ENCODE data around the gene ROPN1L.
"Not testable (repeated sequence)": the region's sequence is repeated elsewhere in the genome, so short reads cannot be mapped to it uniquely, and the experiment has no call there.

ROPN1L gene

GRCh38 chr5:10441083-10441991, at the start of gene ROPN1L:
ROPN1L (plus strand) TSS chr5:10441879; CDS start chr5:10442168, 289 bp downstream.
- peak; percentile 94 for DNase-seq (ENCODE audit: low spot score)

GRCh38 chr5:10392567-10393328, 48.9 kb upstream of the ROPN1L start:
- not testable (repeated sequence) for DNase-seq (ENCODE audit: low spot score)

GRCh38 chr5:10393491-10393890, 48.2 kb upstream of the ROPN1L start:
- DNase-seq (ENCODE audit: low spot score): no peak

GRCh38 chr5:10396552-10396951, 45.1 kb upstream of the ROPN1L start:
- DNase-seq (ENCODE audit: low spot score): no peak

GRCh38 chr5:10399839-10400238, 41.8 kb upstream of the ROPN1L start:
- DNase-seq (ENCODE audit: low spot score): no peak

DNA sequence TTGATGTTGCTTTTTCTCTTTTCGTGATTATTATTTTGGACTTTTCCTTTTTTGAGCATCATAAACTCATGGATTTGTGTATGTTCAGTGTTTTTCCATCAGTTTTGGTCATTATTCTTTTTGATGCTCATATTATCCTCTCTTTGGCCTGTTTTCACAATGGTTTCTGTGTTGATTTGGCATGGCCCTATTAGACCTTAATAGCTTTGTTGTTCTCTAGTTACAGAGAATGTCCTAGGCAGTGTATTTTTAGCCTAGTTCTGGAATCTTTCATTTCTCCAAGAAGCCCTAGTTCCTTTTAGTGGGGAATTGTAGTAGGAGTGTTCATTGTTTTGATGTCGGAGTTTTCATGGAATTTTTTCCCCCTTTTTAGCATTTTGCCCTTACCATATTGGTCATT, 41.3 kb upstream of the ROPN1L start:
- no peak for DNase-seq (ENCODE audit: low spot score)

DNA sequence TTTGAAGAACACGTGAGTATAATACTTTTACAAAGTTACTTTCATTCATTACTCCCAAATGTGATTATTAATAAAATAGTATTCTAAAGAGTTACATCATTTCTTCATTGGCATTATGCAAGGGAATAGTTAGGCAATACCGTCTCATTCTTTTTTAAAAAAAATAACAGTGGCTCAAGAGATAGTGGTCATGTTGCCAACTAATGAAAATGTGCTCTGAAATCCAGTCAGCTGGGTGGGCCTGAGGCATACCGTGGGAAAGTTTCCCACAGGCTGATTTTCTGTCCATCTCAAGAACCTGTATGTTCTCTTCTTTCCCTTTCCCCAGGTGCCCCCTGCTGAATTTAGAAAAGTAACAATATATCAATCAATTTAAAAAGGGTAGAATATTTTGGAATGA, 40.8 kb upstream of the ROPN1L start:
- DNase-seq (ENCODE audit: low spot score): no peak

- DNase-seq (ENCODE audit: low spot score): no peak
Measured at GRCh38 chr5:10401498-10401897, 40.2 kb upstream of the ROPN1L start.

DNA sequence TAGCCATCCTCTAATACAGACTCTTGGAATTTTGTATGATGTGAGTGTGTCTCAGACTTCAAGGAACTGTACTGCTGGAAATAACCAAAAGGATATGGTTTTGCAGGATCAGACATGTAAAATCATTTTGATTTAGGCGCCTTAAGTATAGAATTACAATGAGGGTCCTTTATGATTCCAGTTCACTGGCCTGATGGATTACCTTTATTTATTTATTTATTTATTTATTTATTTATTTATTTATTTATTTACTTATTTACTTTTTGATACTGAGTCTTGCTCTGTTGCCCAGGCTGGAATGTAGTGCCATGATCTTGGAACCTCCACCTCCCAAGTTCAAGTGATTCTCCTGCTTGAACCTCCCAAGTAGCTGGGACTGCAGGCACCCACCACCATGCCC, 37.9 kb upstream of the ROPN1L start:
- DNase-seq (ENCODE audit: low spot score): no peak

- DNase-seq (ENCODE audit: low spot score): no peak
Measured at GRCh38 chr5:10406651-10407050, 35.0 kb upstream of the ROPN1L start.

DNA sequence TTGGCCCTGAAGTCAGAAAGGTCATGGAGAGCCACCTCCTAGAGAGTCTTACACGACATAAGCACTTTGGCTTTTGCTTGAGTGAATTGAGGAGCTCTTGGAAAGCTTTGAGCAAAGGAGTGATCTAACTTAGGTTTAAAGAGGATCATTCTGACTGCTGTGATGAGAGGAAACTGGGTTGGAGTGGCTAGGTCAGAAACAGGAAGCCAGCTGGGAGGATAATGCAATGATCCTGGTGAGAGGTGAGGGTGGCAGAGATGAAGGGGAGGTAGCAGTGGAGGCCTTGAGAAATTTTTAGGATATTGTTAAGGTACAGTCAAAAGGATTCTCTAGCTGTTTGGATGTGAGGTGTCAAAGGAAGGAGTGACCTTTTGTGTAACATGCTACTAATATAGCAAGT, 32.2 kb upstream of the ROPN1L start:
- DNase-seq (ENCODE audit: low spot score): no peak

GRCh38 chr5:10410662-10411061, 31.0 kb upstream of the ROPN1L start:
- DNase-seq (ENCODE audit: low spot score): no peak

GRCh38 chr5:10411336-10411735, 30.3 kb upstream of the ROPN1L start:
- no peak for DNase-seq (ENCODE audit: low spot score)

DNA sequence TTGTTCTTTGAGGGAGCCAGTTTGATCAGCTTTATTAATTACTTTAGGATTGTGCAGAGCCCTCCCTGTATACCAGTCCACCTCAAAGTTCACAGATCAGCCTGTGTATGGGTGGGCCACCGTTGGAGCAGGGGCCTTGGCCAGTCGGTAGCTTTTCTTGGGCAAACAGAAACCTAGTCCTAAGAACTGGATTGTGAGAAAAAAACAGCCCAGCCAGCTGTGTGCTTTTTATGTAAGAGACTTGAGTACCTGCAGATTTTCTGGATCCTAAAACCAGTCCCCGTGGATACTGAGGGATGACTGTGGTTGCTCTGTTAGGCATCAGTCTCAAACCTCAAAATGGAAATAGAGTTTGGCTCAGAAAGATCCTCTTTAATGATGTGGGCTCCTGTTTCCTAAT, 24.8 kb upstream of the ROPN1L start:
- DNase-seq (ENCODE audit: low spot score): no peak

DNA sequence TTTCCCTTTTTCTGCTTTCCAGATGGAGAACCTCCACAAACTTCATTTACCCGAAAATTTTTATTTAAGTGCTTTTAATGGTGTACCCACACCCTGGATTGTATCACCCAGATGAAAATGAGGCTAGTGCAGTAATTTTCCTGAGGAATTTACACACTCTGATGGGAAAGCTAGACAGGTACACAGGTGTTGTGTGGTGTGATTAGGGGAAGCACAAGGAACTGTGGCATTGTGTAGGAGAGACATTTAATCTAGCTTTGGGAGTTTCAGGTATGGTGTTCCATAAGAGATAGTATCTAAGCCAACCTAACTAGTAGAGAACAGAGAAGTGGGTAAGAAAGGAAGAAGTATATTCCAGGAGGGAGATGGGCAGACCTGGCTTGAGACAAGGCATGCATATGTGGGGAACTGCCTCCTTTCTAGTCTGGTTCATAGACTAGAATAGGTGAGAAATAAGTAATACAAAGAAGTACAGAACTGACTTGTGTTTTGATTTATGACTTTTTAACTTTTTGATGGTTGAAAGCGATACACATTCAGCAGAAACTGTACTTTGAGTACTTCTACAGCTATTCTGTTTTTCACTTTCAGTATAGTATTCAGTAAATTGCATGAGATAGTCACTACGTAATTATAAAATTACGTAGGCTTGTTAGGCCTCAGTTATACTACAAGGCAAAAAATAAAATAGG, 22.9 kb upstream of the ROPN1L start:
- no peak for DNase-seq (ENCODE audit: low spot score)

- DNase-seq (ENCODE audit: low spot score): no peak
Measured at GRCh38 chr5:10420468-10420867, 21.2 kb upstream of the ROPN1L start.

DNA sequence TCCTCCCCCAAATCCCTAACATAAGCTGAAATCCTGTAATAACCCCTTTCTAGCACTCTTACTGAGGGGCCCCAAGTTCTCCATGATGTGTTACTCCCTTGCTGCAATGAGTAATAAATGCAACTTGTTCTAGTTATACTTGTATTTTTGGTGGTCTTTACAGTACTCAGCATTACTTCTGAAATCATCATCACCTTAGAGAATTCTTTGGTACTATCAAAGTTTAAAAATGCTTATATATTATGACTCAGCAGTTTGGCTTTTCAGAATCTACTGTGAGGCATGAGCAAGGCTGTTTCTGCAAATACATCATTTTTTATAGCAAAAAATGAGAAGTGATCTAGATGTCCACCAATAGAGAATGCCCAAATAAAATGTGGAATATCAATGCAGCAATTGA, 20.7 kb upstream of the ROPN1L start:
- DNase-seq (ENCODE audit: low spot score): no peak

DNA sequence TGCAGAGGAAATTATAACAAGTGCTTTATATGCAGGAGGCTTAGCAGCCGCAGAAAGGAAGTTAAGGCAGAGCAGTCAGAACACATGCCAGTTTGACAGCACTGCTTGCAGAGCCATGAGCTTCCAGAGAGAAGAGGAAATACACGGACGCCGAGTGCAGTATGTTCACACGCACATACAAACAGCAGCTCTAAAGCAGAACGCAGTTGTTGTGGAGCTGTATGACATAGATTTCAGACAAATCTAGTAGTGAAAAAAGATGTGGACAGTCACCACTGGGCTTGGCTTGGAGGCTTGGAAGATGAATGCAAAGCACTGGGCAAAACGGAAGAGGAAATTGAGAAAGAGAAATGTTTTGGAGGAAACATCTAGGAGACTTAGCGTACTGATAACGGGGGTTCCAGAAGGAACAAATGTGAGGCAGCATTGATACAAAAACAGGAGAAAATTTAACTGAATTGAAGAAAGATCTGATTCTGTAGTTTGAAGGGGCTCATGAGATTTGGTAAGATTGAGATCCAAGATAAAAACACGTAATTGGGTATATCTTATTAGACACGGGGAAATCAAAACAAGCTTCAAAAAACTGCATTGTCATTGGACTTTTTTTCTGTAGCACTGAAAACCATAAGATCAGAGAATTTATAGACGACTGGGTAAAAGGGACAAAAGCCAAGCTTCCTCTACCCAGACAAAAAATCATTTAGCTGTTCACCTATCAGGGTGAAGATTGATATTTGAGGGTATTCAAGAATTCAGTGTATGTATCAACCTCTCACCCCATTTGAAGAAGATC, 19.6 kb upstream of the ROPN1L start:
- no peak for DNase-seq (ENCODE audit: low spot score)

- DNase-seq (ENCODE audit: low spot score): no peak
Measured at GRCh38 chr5:10423022-10423421, 18.7 kb upstream of the ROPN1L start.

GRCh38 chr5:10424124-10424731, 17.5 kb upstream of the ROPN1L start:
- DNase-seq (ENCODE audit: low spot score): peak; percentile 35

GRCh38 chr5:10427201-10427600, 14.5 kb upstream of the ROPN1L start:
- no peak for DNase-seq (ENCODE audit: low spot score)

Measured in germinal center (tissue), 1 donor.